ENCODE data around the gene CSH1.
A peak's percentile ranks its signal among the peaks of the same experiment; 100 is the strongest.
"Not testable (repeated sequence)": the region's sequence is repeated elsewhere in the genome, so short reads cannot be mapped to it uniquely, and the experiment has no call there.

The CSH1 gene

GRCh38 chr17:63896524-63897354 lies at the start of gene CSH1:
Gene CSH1 (minus strand): TSS chr17:63896574. CDS start chr17:63896511, 63 bp downstream.
- not testable (repeated sequence) for DNase-seq (ENCODE audit: low read depth, low spot score)

- no peak for DNase-seq (ENCODE audit: low read depth, low spot score)
These were observed 49.5 kb upstream of the CSH1 start for GRCh38 chr17:63945784-63946439.

GRCh38 chr17:63944736-63945499 lies 48.5 kb upstream of the CSH1 start:
- DNase-seq (ENCODE audit: low read depth, low spot score), result no peak

GRCh38 chr17:63943745-63944144 lies 47.4 kb upstream of the CSH1 start:
- no peak for DNase-seq (ENCODE audit: low read depth, low spot score)

GRCh38 chr17:63942309-63942985 lies 46.1 kb upstream of the CSH1 start:
- DNase-seq (ENCODE audit: low read depth, low spot score), result no peak

DNA sequence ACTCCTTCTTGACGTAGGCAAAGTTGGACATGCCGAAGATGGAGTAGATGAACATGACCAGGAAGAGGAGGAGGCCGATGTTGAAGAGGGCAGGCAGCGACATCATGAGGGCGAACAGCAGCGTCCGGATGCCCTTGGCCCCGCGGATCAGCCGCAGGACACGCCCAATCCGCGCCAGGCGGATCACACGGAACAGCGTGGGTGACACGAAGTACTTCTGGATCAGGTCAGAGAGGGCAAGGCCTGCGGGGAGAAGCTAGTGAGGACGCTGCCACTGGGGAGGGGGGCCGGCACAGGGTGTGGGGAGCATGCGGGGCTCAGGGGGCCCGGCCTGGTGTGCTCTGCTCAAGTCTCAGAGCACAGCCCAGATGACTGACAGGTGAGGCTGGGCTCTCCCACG lies 45.4 kb upstream of the CSH1 start:
- DNase-seq (ENCODE audit: low read depth, low spot score), result no peak

DNA sequence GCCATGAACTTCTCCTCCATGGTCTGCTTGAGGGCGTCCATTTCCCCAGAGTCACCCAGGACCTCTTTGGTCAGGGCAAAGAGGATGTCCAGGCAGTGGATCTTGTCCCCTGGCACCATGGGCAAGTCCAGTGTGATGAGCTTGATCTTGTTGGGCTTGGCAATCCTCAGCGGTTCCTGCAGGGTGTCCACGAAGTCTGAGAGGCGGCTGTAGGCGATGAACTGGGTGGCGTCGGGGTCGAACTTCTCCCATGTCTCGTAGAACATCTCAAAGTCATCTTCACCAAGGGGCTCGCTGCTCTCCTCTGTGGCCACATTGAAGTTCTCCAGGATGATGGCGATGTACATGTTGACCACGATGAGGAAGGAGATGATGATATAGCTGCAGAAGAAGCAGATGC lies 44.8 kb upstream of the CSH1 start:
- DNase-seq (ENCODE audit: low read depth, low spot score), result no peak

GRCh38 chr17:63940584-63940983 lies 44.2 kb upstream of the CSH1 start:
- DNase-seq (ENCODE audit: low read depth, low spot score), result no peak

- DNase-seq (ENCODE audit: low read depth, low spot score), result no peak
These were observed 43.5 kb upstream of the CSH1 start for GRCh38 chr17:63939884-63940283.

DNA sequence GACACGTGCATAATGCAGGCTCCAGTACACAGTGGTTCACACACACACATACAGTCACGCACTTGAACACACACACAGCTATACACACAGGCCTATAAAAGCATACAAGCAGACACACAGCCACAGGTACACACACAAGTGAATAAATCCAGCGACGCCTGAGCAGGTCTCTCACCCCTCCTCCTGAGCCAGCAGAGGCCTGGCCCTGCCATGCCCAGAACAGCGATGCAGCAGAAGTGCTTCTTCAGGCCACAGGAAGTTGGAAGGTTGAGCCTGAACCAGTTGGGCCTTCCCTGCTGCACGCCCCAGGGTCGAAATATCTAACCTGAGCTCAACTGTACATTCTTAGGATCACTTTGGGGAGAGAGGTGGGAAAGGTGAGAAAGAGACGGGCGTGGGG lies 43.0 kb upstream of the CSH1 start:
- DNase-seq (ENCODE audit: low read depth, low spot score), result no peak

- DNase-seq (ENCODE audit: low read depth, low spot score), result no peak
These were observed 41.5 kb upstream of the CSH1 start for GRCh38 chr17:63937920-63938319.

GRCh38 chr17:63937319-63937718 lies 40.9 kb upstream of the CSH1 start:
- DNase-seq (ENCODE audit: low read depth, low spot score), result no peak

- DNase-seq (ENCODE audit: low read depth, low spot score), result no peak
These were observed 38.1 kb upstream of the CSH1 start for GRCh38 chr17:63934183-63935112.

DNA sequence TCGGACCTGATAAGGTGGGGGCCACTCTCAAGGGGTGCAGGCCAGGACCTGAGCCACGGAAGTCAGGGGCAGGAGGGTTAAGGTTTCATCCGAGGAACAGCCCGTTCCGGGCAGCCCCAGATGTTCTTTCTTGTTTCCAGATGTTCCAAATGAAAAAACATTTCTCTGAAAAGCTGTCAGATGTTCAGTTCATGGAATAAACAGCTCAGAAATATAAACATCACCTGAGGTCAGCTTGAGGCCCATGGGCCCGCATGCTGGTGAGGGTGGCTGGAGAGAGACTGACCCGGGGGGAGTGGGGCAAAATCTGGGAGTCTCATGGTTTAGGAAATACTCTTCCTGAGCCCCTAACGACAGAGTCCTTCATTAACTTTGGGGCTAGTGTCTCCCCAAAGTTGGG lies 37.2 kb upstream of the CSH1 start:
- no peak for DNase-seq (ENCODE audit: low read depth, low spot score)

DNA sequence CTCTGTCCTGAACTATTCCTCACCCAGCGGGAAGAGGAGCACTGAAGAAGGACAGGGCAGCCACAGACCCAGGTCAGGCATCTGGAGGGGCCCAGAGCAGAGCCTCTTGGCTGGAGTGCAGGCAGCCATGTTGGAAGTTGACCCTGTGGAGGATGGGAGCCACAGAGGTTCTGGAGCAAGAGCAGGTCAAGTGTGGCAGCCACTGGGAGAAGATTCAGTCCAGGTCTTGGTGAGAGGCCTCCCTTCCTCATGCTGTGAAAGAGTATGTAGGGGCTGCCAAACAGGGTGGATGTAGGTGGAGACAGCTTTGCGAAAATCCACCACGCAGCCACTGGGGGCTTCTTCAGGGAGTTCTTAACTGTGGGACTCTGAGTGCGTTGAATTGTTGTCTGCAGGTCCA lies 36.3 kb upstream of the CSH1 start:
- no peak for DNase-seq (ENCODE audit: low read depth, low spot score)

GRCh38 chr17:63931981-63932561 lies 35.7 kb upstream of the CSH1 start, which contains the start of gene CD79B:
Gene CD79B (minus strand): TSS chr17:63932331. CDS start chr17:63932261, 70 bp downstream.
- no peak for DNase-seq (ENCODE audit: low read depth, low spot score)

DNA sequence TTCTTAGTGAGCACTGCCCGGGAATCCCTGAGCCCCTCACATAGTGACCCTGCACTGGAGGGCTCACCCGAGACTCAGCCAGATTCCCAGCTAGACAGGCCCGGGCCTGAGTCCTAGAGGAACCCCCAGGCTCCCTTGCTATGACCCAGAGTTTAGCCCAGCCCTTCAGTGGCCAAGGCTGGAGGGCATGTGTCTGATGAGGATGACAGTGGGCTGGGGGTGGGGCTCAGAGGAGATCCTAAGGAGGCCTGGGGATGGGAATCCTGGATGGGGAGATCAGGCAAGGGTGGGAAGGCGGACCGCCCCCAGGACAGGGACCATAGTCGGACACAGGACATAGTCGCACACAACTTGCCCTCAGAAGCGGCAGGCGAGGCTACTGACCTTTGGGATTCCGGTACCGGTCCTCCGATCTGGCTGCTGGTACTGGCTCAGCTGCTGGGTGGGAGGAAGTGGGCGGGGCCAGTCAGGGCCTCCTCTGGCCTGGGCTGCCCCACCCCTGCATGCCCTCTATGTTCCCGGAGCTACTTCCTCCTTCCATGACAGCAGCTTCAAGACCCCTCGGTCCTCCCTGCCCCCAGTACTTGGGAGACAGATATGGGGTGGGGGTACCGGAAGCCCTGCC lies 34.7 kb upstream of the CSH1 start:
- peak; percentile 19 for DNase-seq (ENCODE audit: low read depth, low spot score)

DNA sequence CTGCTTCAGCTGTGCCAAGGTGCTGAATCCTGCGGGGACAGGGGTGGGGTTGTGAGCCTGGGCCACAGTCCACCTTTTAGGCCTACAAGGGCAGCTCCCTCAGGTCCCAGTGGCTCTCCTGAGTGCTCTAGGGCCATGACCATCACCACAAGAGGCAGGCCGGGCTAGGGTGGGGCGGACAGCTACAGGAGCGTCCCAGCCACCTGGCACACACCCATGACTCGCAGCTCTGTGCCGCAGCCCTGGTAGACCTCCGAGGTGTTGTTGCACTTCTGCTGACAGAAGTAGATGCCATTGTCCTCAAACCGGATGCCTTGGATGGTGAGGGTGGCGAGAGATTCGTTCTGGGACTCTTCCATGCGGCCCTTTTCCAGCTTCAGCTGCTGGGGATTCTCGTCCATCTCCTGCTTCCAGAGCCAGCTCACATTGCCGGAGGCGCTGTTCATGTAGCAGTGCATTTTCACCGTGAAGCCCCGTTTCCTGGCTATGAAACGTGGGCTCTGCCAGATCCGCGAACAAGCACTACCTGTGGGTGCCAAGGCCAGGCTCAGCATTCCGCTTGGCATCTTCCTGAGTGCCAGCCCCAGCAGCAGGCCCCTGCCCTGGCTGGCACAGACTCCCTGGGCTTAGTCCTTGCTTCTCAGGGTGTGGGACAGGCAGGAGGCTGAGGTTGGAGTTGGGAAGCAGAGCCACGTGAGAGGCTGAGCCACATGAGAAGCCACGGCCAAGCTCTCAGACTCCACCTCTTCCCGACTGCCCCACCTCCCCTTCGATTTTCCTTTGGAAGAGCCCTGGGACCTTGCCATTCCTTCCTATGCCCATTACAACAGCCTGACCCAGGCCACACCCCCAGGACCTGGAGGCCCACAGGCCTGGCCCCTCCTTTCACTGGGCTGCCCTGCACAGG lies 33.7 kb upstream of the CSH1 start:
- no peak for DNase-seq (ENCODE audit: low read depth, low spot score)
